Body of pancreas (tissue), 4 donors: Measurements from ENCODE around the gene PRSS38. TPM values are rescaled to one million over a fixed set of nuclear protein-coding genes. Genes with fewer than 3 reads are reported as not detected.

Experiments
- ATAC-seq: fragments of 150-250 bp; one replicate; pipeline ENCODE4 v1.9.1; 2016
- DNase-seq, 4 donors: peaks; one replicate each; pipeline ENCODE4 v3.0.0-alpha.2; 2019
- H3K27ac ChIP-seq, 4 donors: fragments of 200-600 bp; sonication (generic); 1 replicate in 3 of 4; 2 replicates in 1 of 4; pipeline versions ENCODE4 v1.5.1 to v1.6.1; 2016 to 2019; ENCODE audit warnings: mild to moderate bottlenecking in 1 of 4, mixed read lengths in 1 of 4, moderate library complexity in 1 of 4
- H3K27me3 ChIP-seq, 2 donors: fragments of 200-600 bp; sonication (generic); one replicate each; pipeline ENCODE4 v1.6.0; 2016; ENCODE audit warnings: mild to moderate bottlenecking in 1 of 2
- H3K36me3 ChIP-seq, 2 donors: fragments of 200-600 bp; sonication (generic); replicated peaks in 1 of 2; 2 replicates each; pipeline ENCODE4 v1.5.1; 2016; ENCODE audit warnings: low read depth in 2 of 2; ENCODE audit not compliant: insufficient read depth in 1 of 2
- H3K4me1 ChIP-seq: fragments of 200-600 bp; sonication (generic); one replicate; pipeline ENCODE4 v1.6.0; 2016
- H3K4me3 ChIP-seq, 2 donors: fragments of 200-600 bp; sonication (generic); 1 replicate in 1 of 2; 2 replicates in 1 of 2; pipeline ENCODE4 v1.5.1; 2016 to 2019
- H3K9me3 ChIP-seq, 3 donors: fragments of 200-600 bp; sonication (generic); 1 replicate in 2 of 3; 2 replicates in 1 of 3; pipeline ENCODE4 v1.5.1; 2016
- POLR2A ChIP-seq, 3 donors: fragments of 450-650 bp; IDR thresholded peaks; one replicate each; pipeline ENCODE4 v1.6.1; 2016; ENCODE audit warnings: antibody characterized with exemption in 3 of 3, mild to moderate bottlenecking in 2 of 3
- WGBS, 2 donors: methylation state at CpG; one replicate each; pipeline ENCODE4 v1.1.5; 2017; 5-methylcytosine and 5-hydroxymethylcytosine counted together
- intact Hi-C: fragments of 100-400 bp; cut with DNase I; formaldehyde crosslinking; loops from one replicate; pipeline ENCODE4 v1.15.1; 2023
- total RNA-seq, 2 donors: library from RNA; depleted of rRNA; stranded (reverse); fragments of >200 nt; gene quantifications; one replicate each; pipeline ENCODE4 v1.1.0, GENCODE V29; 2016
- TF ChIP-seq, protein P1 (sequence below), 7 experiments: fragments of 450-650 bp in 4 of 7; fragments of 200-600 bp in 3 of 7; sonication (generic) in 3 of 7; IDR thresholded peaks; one replicate each; pipeline ENCODE4 v1.5.1; 2016 to 2019; ENCODE audit warnings: antibody characterized with exemption in 7 of 7

Gene PRSS38
- total RNA-seq, 2 donors from 2014 or later, result not detected

DNA sequence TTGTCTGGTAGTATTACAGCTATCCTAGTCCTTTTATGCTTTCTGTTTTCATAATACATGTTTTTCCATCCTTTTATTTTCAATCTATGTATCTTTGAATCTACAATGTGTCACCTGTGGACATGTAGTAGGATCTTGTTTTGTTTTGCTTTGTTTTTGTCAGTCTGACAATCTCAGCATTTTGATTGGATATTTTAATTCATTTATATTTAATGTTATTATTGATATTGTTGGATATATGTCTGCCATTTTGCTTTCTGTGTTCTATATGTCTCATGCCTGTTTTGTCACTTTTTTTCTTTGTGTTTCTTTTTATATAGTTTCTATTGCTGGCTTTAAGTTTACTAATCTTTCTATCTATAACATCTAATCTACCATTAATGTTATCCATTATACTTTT, 11.5 kb upstream of the PRSS38 start:
- ATAC-seq, result no peak
- H3K4me3 ChIP-seq, result no peak overlapping the region
- no peaks in the 10 kb centered on the region for H3K36me3 ChIP-seq
- DNase-seq, result no peak
- TF ChIP-seq POLR2A (IDR thresholded peaks at IDR 0.05), result no peak
- TF ChIP-seq, protein P1, sequence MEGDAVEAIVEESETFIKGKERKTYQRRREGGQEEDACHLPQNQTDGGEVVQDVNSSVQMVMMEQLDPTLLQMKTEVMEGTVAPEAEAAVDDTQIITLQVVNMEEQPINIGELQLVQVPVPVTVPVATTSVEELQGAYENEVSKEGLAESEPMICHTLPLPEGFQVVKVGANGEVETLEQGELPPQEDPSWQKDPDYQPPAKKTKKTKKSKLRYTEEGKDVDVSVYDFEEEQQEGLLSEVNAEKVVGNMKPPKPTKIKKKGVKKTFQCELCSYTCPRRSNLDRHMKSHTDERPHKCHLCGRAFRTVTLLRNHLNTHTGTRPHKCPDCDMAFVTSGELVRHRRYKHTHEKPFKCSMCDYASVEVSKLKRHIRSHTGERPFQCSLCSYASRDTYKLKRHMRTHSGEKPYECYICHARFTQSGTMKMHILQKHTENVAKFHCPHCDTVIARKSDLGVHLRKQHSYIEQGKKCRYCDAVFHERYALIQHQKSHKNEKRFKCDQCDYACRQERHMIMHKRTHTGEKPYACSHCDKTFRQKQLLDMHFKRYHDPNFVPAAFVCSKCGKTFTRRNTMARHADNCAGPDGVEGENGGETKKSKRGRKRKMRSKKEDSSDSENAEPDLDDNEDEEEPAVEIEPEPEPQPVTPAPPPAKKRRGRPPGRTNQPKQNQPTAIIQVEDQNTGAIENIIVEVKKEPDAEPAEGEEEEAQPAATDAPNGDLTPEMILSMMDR (IDR thresholded peaks at IDR 0.05), result no peak
- intact Hi-C loops, result no loop called here
- no peaks in the 10 kb centered on the region for H3K9me3 ChIP-seq
- no peaks in the 10 kb centered on the region for H3K27me3 ChIP-seq
- H3K4me1 ChIP-seq, result no peaks in the 10 kb centered on the region
- H3K27ac ChIP-seq, result no peak overlapping the region

DNA sequence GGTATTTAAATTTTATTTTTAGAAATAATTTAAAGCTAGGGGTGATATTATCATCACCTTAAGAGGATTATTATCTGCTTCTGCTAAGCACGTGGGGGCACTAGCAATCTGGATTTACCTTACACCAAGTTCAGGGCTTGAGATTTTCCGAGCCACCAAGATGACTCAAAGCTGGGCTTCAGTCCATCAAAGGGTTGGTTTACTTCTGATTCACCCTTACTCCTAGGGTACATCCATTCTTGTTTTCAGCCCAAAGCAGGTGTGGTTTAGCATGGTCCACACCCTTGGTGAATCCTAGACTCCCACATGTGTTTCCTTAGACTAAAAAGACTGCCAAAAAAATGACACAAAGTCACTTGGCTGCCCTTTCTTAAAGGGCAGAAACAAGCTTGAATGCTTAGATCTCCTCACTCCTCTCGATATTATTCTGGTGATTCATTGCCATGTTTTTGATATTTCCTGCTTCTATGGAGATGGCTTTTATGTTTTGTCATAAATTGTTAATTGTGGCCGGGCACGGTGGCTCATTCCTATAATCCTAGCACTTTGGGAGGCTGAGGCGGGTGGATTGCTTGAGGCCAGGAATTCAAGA, 9.8 kb upstream of the PRSS38 start:
- Histone ChIP-seq H3K9me3 (no peaks in the 10 kb centered on the region), H3K4me3 (no peak overlapping the region), H3K4me1 (no peaks in the 10 kb centered on the region), H3K27me3 (no peaks in the 10 kb centered on the region), H3K36me3 (no peaks in the 10 kb centered on the region), H3K27ac (no peak overlapping the region)
- no peak for ATAC-seq
- no peak for TF ChIP-seq POLR2A (IDR thresholded peaks at IDR 0.05)
- TF ChIP-seq, protein P1 (IDR thresholded peaks at IDR 0.05), result no peak
- intact Hi-C loops, result no loop called here
- 64 to 73% methylated on average over 6 of the region's 6 CpGs for WGBS, 2 donors
- DNase-seq, result no peak

DNA sequence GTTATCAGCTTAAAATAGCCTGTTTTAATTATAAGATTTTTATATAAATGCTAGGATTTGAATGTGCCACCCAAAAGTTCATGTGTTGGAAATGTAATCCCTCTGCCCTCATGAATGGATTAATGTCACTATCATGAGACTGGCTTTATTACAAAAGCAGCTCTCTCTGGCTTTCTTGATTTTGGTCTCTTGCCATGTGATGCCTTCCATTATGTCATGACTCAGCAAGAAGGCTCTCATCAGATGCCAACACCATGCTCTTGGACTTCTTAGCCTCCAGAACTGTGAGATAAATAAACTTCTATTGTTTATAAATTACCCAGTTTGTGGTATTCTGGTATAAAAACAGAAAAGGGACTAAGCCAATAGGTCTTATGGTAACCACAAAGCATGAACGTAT, 6.9 kb upstream of the PRSS38 start:
- H3K9me3 ChIP-seq, result peaks cover 0 to 4% (median 0%) of the 10 kb centered on the region in 3 donors
- intact Hi-C loops, result no loop called here
- no peaks in the 10 kb centered on the region for H3K4me1 ChIP-seq
- no peaks in the 10 kb centered on the region for H3K36me3 ChIP-seq
- H3K27me3 ChIP-seq, result no peaks in the 10 kb centered on the region
- DNase-seq, result no peak
- no peak overlapping the region for H3K27ac ChIP-seq
- H3K4me3 ChIP-seq, result no peak overlapping the region
- 54 to 89% methylated on average over 1 of the region's 1 CpG for WGBS, 2 donors
- no peak for ATAC-seq
- TF ChIP-seq, protein P1 (IDR thresholded peaks at IDR 0.05), result no peak
- no peak for TF ChIP-seq POLR2A (IDR thresholded peaks at IDR 0.05)

DNA sequence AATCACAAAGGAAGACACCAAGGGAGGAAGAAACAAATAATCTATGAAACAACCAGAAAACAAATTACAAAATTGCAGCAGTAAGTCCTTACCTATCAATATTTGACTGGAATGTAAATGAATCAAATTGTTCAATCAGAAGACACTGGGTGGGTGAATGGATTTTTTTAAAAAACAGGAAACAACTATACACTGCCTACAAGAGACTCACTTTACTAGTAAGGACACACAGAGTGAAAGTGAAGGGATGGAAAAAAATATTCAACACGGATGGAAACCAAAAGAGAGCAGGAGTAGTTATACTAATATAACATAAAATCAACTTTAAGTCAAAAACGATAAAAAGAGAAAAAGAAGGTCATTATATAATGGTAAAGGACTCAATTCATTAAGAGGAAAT, 6.4 kb upstream of the PRSS38 start:
- Histone ChIP-seq H3K4me3 (no peak overlapping the region), H3K36me3 (no peaks in the 10 kb centered on the region), H3K27me3 (no peaks in the 10 kb centered on the region), H3K27ac (no peak overlapping the region), H3K4me1 (no peaks in the 10 kb centered on the region), H3K9me3 (peaks cover 0 to 8% (median 0%) of the 10 kb centered on the region in 3 donors)
- DNase-seq, result no peak
- TF ChIP-seq, protein P1 (IDR thresholded peaks at IDR 0.05), result no peak
- no peak for TF ChIP-seq POLR2A (IDR thresholded peaks at IDR 0.05)
- 64 to 67% methylated on average over 2 of the region's 2 CpGs for WGBS, 2 donors
- intact Hi-C loops, result no loop called here
- ATAC-seq, result no peak

DNA sequence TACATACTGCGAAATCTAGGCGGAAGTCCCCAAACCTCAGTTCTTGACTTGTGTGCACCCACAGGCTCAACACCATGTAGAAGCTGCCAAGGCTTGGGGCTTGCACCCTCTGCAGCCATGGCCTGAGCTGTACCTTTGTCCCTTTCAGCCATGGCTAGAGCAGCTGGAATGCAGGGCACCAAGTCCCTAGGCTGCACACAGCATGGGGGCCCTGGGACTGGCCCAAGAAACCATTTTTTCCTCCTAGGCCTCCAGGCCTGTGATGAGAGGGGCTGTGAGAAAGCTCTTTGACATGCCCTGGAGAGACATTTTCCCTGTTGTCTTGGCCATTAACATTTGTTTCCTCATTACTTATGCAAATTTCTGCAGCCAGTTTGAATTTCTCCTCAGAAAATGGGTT, 1.5 kb upstream of the PRSS38 start:
- Histone ChIP-seq H3K36me3 (no peaks in the 10 kb centered on the region), H3K4me1 (no peaks in the 10 kb centered on the region), H3K9me3 (peaks cover 0 to 13% (median 0%) of the 10 kb centered on the region in 3 donors), H3K27me3 (no peaks in the 10 kb centered on the region), H3K27ac (no peak overlapping the region), H3K4me3 (no peak overlapping the region)
- TF ChIP-seq POLR2A (IDR thresholded peaks at IDR 0.05), result no peak
- TF ChIP-seq, protein P1 (IDR thresholded peaks at IDR 0.05), result no peak
- DNase-seq (no peak), ATAC-seq (no peak)
- WGBS, 2 donors, result 88 to 96% methylated on average over 2 of the region's 2 CpGs
- intact Hi-C loops, result no loop called here
